GM10847 (cell line): ENCODE data around the gene MYRFL.

Experiments used
- POLR2A ChIP-seq: IDR thresholded peaks from 2 replicates; pipeline ENCODE4 v1.6.1; 2011; ENCODE audit not compliant: insufficient read length; ENCODE audit errors: extremely low read depth

MYRFL gene

DNA sequence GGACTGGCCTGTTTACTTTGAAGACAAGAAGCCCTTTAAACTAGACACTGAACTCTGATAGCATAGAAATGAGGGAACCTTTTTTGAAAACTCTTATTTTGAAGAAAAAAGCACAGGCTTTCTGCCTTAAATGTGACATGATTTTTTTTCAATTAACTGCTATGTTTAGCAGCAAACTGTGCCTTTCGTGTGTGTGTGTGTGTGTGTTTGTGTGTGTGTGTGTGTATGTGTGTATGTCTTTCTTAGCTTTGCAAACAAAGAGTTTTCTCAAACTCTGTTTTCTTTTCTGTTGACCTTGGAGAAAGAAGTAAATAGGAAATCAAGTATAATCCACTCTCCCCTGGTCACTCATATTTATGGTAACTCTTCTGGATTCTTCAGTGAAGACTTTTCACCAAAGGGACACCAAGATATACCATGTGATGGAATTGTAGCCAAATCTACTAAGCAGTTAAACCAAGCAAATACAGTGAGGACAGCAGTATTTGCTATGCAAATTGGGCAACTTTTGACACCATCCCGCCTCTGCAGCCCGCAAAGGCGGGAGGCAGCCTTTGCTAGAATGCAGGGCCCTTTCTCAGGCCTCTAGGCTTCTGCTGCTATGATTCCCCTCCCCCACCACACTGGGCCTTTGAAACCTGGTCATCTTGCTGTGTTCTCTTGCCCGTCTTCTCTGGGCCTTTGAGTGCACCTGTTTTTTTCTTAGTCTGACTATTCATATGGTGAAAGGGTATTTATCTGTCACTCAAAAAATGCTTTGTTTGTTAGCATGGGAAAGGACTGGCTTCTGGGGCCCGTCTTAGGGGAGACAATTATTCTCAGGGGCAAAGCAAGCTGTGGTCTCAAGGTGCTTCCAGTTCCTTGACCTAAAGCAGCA lies 107.9 kb downstream of the MYRFL start:
- TF ChIP-seq POLR2A, result no peak

DNA sequence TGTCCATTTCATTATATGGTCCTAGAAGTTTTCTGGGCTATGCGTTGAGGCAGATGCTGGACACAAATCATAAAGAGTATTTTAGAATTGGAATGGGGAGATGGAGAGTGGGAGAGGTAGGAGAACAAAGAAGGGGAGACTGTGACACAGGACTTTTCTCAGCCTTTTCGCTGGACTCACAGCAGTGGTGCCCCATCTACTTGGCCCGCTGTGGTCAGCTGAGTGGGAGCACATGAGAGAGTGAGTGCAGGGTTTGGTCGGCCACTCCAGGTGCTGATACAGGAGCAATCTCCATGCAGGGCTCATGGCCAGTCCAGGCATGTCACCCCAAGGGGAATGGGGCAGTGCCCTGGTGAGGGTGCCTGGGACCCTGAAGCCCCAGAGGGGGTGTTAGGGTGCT lies 109.0 kb downstream of the MYRFL start:
- TF ChIP-seq POLR2A, result no peak

DNA sequence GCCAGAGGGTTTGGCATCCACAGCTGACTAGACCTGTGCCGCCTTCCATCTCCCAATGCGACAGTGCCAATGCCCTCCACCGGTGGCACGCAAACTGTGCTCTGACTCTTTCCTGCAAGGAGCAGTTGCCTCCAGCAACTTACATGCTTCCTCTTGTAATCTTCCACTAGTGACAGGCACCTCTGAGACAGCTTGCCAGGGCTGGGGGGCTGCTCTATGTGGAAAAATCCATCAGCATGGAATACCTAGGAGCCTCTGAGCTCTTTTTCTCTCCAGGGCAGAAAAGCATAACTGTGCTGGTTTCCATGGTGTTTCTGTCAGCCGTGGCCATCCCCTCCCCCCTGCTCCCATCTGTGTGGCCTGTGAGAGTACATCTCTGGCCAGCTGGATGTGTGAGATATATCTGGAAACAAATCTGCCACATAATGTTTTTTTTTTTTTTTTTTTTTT lies 110.6 kb downstream of the MYRFL start:
- no peak for TF ChIP-seq POLR2A

DNA sequence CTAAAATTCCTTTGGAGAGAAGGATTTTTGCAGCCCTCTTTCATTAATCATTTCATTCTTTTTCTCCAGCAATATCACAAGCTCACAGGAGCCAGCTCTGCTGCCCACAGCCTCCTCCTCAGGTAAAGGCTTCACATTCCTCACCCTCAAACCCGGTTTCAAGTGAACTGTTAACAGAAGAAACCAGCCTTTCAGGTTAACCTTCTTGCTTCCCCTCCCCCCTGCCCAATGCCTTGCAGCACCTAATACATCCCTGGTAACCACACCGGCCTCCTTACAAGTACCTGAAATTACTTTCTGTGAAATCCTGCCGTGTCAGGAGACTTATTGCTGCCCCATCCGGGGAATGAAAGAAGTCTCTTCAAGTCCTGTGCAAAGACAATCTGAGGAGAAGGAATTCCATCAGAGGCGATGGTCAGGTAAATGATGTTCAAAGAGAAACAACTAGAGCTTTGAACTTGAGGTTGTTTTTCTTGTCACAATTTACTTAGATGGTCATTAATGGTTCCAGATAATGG lies 111.2 kb downstream of the MYRFL start:
- TF ChIP-seq POLR2A, result no peak

DNA sequence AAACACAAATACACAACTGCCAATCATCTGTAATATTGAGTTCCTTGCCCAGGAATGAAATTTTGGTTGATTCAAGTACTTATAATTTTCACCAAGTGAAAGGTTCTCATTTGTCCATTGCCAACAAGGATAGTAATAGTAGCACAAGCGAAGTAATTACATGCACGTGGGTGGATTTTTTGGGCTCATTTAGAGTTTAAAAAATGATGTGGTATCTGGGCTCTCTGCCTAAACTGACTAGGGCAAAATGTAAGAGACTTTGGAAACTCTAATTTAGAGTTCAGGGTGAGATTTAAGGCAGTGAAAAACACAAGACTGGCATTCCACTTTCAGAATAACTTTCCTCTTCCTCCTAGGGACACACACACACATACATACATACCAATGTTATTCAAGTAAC lies 111.7 kb downstream of the MYRFL start:
- no peak for TF ChIP-seq POLR2A

DNA sequence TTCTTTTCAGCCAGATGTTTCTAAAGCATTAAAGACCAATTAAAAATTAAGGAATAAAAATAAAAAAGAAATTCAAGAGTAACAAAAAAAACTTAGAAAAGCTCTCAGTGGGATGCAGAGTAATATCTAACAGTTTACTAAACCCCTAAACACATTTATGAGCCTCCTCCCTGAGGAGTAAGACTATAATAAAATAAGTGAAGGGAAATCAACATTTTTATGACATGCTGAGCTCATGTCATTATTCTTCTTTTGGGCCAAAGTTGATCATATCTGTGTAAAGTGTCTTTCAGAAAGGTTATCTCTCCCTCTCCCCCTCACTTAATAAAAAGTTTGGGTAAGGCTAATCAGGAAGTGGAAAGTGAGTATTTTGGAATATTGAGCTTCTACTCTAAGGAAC lies 122.1 kb downstream of the MYRFL start:
- TF ChIP-seq POLR2A, result no peak

DNA sequence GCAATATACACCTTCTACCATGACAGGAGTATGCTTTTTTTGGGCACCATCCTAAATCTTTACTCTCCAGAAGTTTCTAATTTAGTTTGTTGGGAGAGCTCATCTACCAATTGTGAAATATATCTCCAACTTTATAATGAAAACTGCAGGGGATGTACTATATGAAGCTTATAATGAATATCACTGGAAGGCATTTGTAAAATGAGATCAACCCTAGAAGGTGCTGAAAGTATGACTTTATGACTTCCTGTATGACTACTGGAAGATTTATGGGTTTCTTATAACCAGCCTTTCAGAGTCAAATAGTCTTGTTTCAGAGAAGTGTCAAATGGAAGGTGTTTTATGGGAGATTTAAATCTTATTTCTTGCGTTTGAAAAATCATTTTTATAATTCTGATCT lies 122.9 kb downstream of the MYRFL start:
- no peak for TF ChIP-seq POLR2A

GRCh38 chr12:69948851-69949250 lies 123.8 kb downstream of the MYRFL start:
- TF ChIP-seq POLR2A, result no peak

- TF ChIP-seq POLR2A, result no peak
Observed at GRCh38 chr12:69949311-69950002, 124.4 kb downstream of the MYRFL start.

GRCh38 chr12:69951108-69951507 lies 126.1 kb downstream of the MYRFL start:
- TF ChIP-seq POLR2A, result no peak

DNA sequence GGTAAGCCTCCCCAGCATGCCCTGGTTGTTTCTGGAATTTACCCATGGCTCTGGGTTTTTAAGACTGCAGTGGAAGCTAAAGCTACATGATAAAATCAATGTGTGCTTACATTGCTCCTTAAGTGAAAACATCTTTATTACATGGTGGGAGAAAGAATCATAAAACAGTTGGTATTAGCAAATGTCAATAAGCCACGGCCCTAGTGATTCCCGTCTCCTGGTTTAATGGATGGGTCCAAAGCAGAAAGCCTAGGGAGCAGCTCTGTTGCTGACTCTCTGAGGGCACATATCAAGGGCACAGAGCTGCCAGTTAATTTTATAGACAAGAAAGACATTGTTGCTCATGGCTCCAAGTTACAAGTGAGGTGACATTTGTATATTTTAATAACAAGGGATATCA lies 127.9 kb downstream of the MYRFL start:
- TF ChIP-seq POLR2A, result no peak

GRCh38 chr12:69961246-69961645 lies 136.2 kb downstream of the MYRFL start:
- TF ChIP-seq POLR2A, result no peak

- no peak for TF ChIP-seq POLR2A
Observed at GRCh38 chr12:69966409-69966808, 141.4 kb downstream of the MYRFL start.

DNA sequence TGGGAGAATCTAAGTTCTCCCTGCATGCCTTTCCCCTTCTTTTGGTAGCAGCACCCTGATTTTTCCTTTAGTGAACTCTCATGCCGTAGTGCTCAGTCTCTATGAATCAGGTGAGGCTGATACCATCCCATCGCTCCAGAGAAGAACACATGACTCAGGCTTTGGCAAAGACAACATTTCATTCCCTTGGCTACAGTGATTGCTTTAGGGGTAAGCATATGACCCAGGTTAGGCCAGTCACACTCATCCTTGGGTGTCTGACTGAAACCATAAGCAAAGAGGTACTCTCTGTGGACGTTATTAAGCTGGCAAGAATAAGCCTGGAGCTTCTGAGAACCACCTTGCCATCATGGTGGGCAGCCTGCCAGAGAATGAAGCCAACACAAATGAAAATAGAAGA lies 141.8 kb downstream of the MYRFL start:
- TF ChIP-seq POLR2A, result no peak

DNA sequence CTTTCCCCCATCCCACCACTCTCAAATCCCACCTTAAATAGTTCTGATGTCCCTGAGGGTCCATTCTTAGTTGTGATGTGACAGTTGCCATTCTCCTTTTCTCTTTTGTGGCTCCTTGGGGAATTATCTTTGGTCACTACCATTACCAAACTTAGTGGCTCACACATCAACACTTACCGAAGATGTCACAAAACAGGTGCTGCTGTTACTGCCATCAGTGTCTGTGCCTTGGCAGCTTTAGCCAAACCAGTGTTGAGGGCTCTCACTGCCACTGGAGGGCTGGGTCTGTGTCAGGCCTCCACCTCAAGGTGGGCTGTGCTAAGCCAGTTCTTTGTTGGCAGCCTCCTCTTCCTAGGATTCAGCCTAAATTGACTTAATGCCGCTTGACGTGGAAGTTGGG lies 144.0 kb downstream of the MYRFL start:
- no peak for TF ChIP-seq POLR2A

- TF ChIP-seq POLR2A, result no peak
Observed at GRCh38 chr12:69972136-69972535, 147.1 kb downstream of the MYRFL start.

DNA sequence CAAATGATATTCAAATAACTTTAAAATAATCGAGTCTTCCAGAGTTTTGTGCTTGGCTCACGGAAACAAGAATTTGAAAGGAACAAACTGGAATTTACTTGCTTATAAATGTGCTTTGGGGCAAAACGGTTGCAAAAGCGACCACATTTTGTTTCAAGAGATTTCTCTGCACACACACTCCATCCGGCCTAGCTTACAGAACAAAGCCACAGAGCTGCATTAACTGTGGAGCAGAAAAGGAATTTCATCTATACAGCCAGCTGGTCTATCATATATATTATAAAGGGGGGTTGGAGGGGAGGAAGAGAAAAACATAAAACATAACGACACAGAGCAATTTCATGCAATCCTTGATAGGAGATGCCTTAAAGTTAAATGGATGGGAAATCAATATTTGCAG lies 153.0 kb downstream of the MYRFL start:
- TF ChIP-seq POLR2A, result no peak

GRCh38 chr12:69981881-69982475 lies 157.0 kb downstream of the MYRFL start:
- TF ChIP-seq POLR2A, result no peak
